ENCODE data around the gene HPSE2. TPM values are rescaled to one million over a fixed set of nuclear protein-coding genes. Genes with fewer than 3 reads are reported as not detected.

The HPSE2 gene
- total RNA-seq, 2 experiments from 2014 or later = not detected

DNA sequence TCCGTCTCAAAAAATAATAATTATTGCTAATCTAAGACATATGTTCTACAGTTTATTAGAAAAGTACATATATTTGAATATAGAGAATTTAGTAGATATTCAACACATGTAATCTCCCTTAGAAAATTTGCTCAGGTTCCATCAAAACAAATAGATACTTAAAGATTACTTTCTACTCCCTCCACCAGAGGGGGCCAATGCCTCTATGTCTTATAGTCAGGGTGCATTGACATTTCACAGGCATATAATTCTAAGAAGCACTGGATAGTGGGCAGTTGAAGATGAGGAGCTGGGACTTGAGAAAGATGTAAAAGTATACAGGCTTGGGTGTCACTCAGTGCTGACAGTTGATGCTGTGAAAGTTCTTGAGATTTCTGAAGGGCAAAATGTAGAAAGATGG, 487.4 kb downstream of the HPSE2 start:
- H3K27me3 ChIP-seq (ENCODE audit: control insufficient read depth in 1 of 2, insufficient read depth in 2 of 2, low read length in 2 of 2) = no peaks in the 10 kb centered on the region
- Mint-ChIP-seq H3K9me3 (peaks cover 11% of the 10 kb centered on the region), H3K4me3 (no peak overlapping the region), H3K27me3 (no peaks in the 10 kb centered on the region), H3K36me3 (ENCODE audit: low read depth) (no peaks in the 10 kb centered on the region), H3K4me1 (ENCODE audit: low read depth) (no peaks in the 10 kb centered on the region), H3K27ac (no peak overlapping the region)
- H3K4me3 ChIP-seq (ENCODE audit: low read length) = no peak overlapping the region
- peaks cover 0 to 5% of the 10 kb centered on the region in 2 experiments for H3K9me3 ChIP-seq (ENCODE audit: control insufficient read depth in 1 of 2, insufficient read depth in 1 of 2, low read length in 2 of 2)
- ChIA-PET CTCF (no interaction called here), POLR2A (no interaction called here)
- H3K36me3 ChIP-seq (ENCODE audit: insufficient read depth, low read length) = no peaks in the 10 kb centered on the region
- H3K4me1 ChIP-seq (ENCODE audit: insufficient read depth, low read length) = no peaks in the 10 kb centered on the region
- intact Hi-C loops (cut with DNase I, micrococcal nuclease) = no loop called here
- TF ChIP-seq, protein P1, sequence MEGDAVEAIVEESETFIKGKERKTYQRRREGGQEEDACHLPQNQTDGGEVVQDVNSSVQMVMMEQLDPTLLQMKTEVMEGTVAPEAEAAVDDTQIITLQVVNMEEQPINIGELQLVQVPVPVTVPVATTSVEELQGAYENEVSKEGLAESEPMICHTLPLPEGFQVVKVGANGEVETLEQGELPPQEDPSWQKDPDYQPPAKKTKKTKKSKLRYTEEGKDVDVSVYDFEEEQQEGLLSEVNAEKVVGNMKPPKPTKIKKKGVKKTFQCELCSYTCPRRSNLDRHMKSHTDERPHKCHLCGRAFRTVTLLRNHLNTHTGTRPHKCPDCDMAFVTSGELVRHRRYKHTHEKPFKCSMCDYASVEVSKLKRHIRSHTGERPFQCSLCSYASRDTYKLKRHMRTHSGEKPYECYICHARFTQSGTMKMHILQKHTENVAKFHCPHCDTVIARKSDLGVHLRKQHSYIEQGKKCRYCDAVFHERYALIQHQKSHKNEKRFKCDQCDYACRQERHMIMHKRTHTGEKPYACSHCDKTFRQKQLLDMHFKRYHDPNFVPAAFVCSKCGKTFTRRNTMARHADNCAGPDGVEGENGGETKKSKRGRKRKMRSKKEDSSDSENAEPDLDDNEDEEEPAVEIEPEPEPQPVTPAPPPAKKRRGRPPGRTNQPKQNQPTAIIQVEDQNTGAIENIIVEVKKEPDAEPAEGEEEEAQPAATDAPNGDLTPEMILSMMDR (IDR thresholded peaks at IDR 0.05) = no peak
- H3K27ac ChIP-seq (ENCODE audit: low read depth in 1 of 2, low read length in 2 of 2) = no peak overlapping the region
- ATAC-seq (ENCODE audit: poor library complexity) = no peak
- DNase-seq = peak in 1 of 14 experiments; percentile 0

- CTCF ChIA-PET = no interaction called here
- intact Hi-C loops (cut with DNase I, micrococcal nuclease) = no loop called here
These were observed 490.0 kb downstream of the HPSE2 start for GRCh38 chr10:98745645-98746044.

DNA sequence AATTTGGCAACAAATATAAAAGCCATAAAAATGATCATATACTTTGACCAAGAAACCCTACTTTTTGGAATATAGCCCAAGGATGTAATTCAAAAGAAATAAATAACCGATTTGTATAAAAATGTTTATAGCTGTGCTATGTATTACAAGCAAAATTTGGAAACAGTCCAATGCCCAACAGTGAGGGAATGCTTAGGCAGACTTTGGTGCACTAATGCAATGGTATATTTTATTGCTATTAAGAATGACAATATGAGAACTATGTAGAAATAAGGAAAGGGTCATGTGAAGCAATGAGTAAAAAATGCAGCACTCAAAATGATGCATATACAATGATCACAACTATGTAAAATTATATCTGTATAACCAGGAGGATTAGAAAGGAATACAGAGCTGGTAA, 515.1 kb downstream of the HPSE2 start:
- Histone ChIP-seq H3K4me1 (ENCODE audit: insufficient read depth, low read length) (no peaks in the 10 kb centered on the region), H3K9me3 (ENCODE audit: control insufficient read depth in 1 of 2, insufficient read depth in 1 of 2, low read length in 2 of 2) (no peaks in the 10 kb centered on the region), H3K27me3 (ENCODE audit: control insufficient read depth in 1 of 2, insufficient read depth in 2 of 2, low read length in 2 of 2) (no peaks in the 10 kb centered on the region), H3K36me3 (ENCODE audit: insufficient read depth, low read length) (no peaks in the 10 kb centered on the region), H3K4me3 (ENCODE audit: low read length) (no peak overlapping the region), H3K27ac (ENCODE audit: low read depth in 1 of 2, low read length in 2 of 2) (no peak overlapping the region)
- ATAC-seq (ENCODE audit: poor library complexity) (no peak), DNase-seq (no peak)
- Mint-ChIP-seq H3K4me1 (ENCODE audit: low read depth) (no peaks in the 10 kb centered on the region), H3K27me3 (no peaks in the 10 kb centered on the region), H3K36me3 (ENCODE audit: low read depth) (no peaks in the 10 kb centered on the region), H3K27ac (no peak overlapping the region), H3K4me3 (no peak overlapping the region), H3K9me3 (no peaks in the 10 kb centered on the region)
- ChIA-PET CTCF (interaction anchor here (0.9 kb wide), 1 partner anchor 105 kb away, joined by 3 read pairs; no protein-coding TSS in a partner anchor), POLR2A (no interaction called here)
- TF ChIP-seq, protein P1 (IDR thresholded peaks at IDR 0.05) = no peak
- intact Hi-C loops (cut with DNase I, micrococcal nuclease) = no loop called here

More at GRCh38 chr10:98745645-98746044, 490.0 kb downstream of the HPSE2 start:
- Histone ChIP-seq H3K27me3 (ENCODE audit: control insufficient read depth in 1 of 2, insufficient read depth in 2 of 2, low read length in 2 of 2) (no peaks in the 10 kb centered on the region), H3K4me3 (ENCODE audit: low read length) (no peak overlapping the region), H3K27ac (ENCODE audit: low read depth in 1 of 2, low read length in 2 of 2) (no peak overlapping the region), H3K4me1 (ENCODE audit: insufficient read depth, low read length) (no peaks in the 10 kb centered on the region), H3K9me3 (ENCODE audit: control insufficient read depth in 1 of 2, insufficient read depth in 1 of 2, low read length in 2 of 2) (peaks cover 0 to 5% of the 10 kb centered on the region in 2 experiments), H3K36me3 (ENCODE audit: insufficient read depth, low read length) (no peaks in the 10 kb centered on the region)
- POLR2A ChIA-PET = no interaction called here
- Mint-ChIP-seq H3K4me3 (no peak overlapping the region), H3K9me3 (peaks cover 4% of the 10 kb centered on the region), H3K4me1 (ENCODE audit: low read depth) (no peaks in the 10 kb centered on the region), H3K27ac (no peak overlapping the region), H3K36me3 (ENCODE audit: low read depth) (no peaks in the 10 kb centered on the region), H3K27me3 (no peaks in the 10 kb centered on the region)
- TF ChIP-seq, protein P1 (IDR thresholded peaks at IDR 0.05) = no peak
- no peak for DNase-seq
- no peak for ATAC-seq (ENCODE audit: poor library complexity)

Measured in CD4-positive, alpha-beta T cell (primary cell).